Transverse colon (tissue), 4 donors: ENCODE measurements around the gene GALNT10.

Experiments
- EP300 ChIP-seq: sonication (generic); formaldehyde crosslinking; IDR thresholded peaks from one replicate; pipeline ENCODE4 v1.6.1; 2017; ENCODE audit warnings: antibody characterized with exemption, low read depth
- POLR2A ChIP-seq: fragments of 450-650 bp; IDR thresholded peaks from one replicate; pipeline ENCODE4 v1.6.1; 2016; ENCODE audit warnings: antibody characterized with exemption, mild to moderate bottlenecking, moderate library complexity
- POLR2AphosphoS5 ChIP-seq, 3 donors: sonication (generic); formaldehyde crosslinking; IDR thresholded peaks; one replicate each; pipeline ENCODE4 v1.6.1; 2016; ENCODE audit warnings: antibody characterized with exemption in 3 of 3
- TF ChIP-seq, protein P1 (sequence below), 5 experiments: fragments of 200-600 bp in 3 of 5; fragments of 450-650 bp in 2 of 5; sonication (generic) in 3 of 5; IDR thresholded peaks; 1 replicate in 2 of 5; 2 replicates in 3 of 5; pipeline ENCODE4 v1.5.1; 2016 to 2017; ENCODE audit warnings: antibody characterized with exemption in 5 of 5, inconsistent platforms in 3 of 5, mild to moderate bottlenecking in 2 of 5, moderate library complexity in 1 of 5

DNA sequence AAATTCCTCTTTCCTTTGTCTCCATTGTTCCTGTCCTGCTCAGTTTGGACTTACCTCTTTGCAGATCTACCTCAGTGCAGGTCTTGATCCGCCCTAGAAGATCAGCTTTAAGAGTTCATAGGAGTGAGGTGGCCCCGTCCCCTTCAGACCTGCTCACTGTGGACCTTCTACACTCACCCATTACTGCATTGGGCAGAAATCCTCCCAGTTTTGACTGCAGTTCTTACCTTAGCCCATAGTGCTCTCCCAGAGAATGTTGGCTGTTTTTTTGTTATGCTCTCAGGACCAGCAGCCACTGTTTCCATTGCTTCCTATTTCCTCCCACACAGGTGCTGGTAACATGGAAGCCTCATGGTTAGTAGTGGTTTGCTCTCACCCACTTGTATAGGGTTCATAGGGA is 63.3 kb downstream of the GALNT10 start:
- TF ChIP-seq, protein P1, sequence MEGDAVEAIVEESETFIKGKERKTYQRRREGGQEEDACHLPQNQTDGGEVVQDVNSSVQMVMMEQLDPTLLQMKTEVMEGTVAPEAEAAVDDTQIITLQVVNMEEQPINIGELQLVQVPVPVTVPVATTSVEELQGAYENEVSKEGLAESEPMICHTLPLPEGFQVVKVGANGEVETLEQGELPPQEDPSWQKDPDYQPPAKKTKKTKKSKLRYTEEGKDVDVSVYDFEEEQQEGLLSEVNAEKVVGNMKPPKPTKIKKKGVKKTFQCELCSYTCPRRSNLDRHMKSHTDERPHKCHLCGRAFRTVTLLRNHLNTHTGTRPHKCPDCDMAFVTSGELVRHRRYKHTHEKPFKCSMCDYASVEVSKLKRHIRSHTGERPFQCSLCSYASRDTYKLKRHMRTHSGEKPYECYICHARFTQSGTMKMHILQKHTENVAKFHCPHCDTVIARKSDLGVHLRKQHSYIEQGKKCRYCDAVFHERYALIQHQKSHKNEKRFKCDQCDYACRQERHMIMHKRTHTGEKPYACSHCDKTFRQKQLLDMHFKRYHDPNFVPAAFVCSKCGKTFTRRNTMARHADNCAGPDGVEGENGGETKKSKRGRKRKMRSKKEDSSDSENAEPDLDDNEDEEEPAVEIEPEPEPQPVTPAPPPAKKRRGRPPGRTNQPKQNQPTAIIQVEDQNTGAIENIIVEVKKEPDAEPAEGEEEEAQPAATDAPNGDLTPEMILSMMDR (IDR thresholded peaks at IDR 0.05) = no peak
- TF ChIP-seq POLR2AphosphoS5 (IDR thresholded peaks at IDR 0.05) = no peak
- TF ChIP-seq EP300 = no peak
- no peak for TF ChIP-seq POLR2A
